IMR-90 (cell line): ENCODE results near the gene CDH22. TPM values are rescaled to one million over a fixed set of nuclear protein-coding genes. Genes with fewer than 3 reads are reported as not detected.

Source experiments
- ATAC-seq: fragments of 200-7000 bp; cut with Tn5 transposase; 2 replicates; pipeline ENCODE4 v1.9.1; 2020; ENCODE audit warnings: low read depth, mild to moderate bottlenecking, moderate library complexity
- BruUV-seq: library from RNA; stranded (reverse); fragments of 400-500 nt; replicated peaks from 2 replicates; lab custom pipeline; 2021; lab: Mats Ljungman, UMichigan
- CTCF ChIA-PET: fragments of 300-600 bp; formaldehyde crosslinking; extraction: SDS; loops from one replicate; lab custom pipeline; 2021; ENCODE audit warnings: antibody characterized with exemption; lab: Yijun Ruan, JAX
- POLR2A ChIA-PET: fragments of 300-600 bp; sonication (Branson Sonifier 250); formaldehyde crosslinking; loops from one replicate; lab custom pipeline; 2022; ENCODE audit warnings: antibody characterized with exemption; ENCODE audit not compliant: unreplicated experiment; lab: Charles Lee
- DNase-seq: peaks from one replicate; pipeline ENCODE4 v3.0.0; 2013
- H2AFZ ChIP-seq: replicated peaks from 2 replicates; pipeline ENCODE3; 2013; ENCODE audit warnings: low read length, mild to moderate bottlenecking; ENCODE audit not compliant: poor library complexity
- H2AK5ac ChIP-seq: 2 replicates; pipeline ENCODE4 v1.6.1; 2013; ENCODE audit warnings: low read depth, low read length, inconsistent platforms
- H2AK9ac ChIP-seq: replicated peaks from 2 replicates; pipeline ENCODE3; 2013; ENCODE audit warnings: mild to moderate bottlenecking, low read depth, low read length, moderate library complexity; ENCODE audit not compliant: poor library complexity
- H2BK120ac ChIP-seq: 2 replicates; pipeline ENCODE4 v1.6.1; 2013; ENCODE audit warnings: low read depth, low read length, inconsistent platforms
- H2BK15ac ChIP-seq: 3 replicates; pipeline ENCODE4 v1.6.1; 2013; ENCODE audit warnings: low read depth, low read length, inconsistent platforms
- H2BK20ac ChIP-seq: 2 replicates; pipeline ENCODE4 v1.6.1; 2013; ENCODE audit warnings: low read depth, mild to moderate bottlenecking, inconsistent platforms, low read length, moderate library complexity
- H2BK5ac ChIP-seq: 2 replicates; pipeline ENCODE4 v1.6.1; 2013; ENCODE audit warnings: mild to moderate bottlenecking, low read depth, low read length, inconsistent platforms; ENCODE audit not compliant: poor library complexity, severe bottlenecking
- H3K14ac ChIP-seq: replicated peaks from 2 replicates; pipeline ENCODE4 v1.6.1; 2013; ENCODE audit warnings: low read depth, low read length, inconsistent platforms
- H3K18ac ChIP-seq: 2 replicates; pipeline ENCODE4 v1.6.1; 2013; ENCODE audit warnings: low read depth, low read length, control low read depth
- H3K23ac ChIP-seq: 2 replicates; pipeline ENCODE4 v1.6.1; 2013; ENCODE audit warnings: low read depth, low read length, inconsistent platforms
- H3K27ac ChIP-seq: 2 replicates; pipeline ENCODE4 v1.5.1; 2013; ENCODE audit warnings: mild to moderate bottlenecking, control low read depth, low read length; ENCODE audit not compliant: insufficient read depth
- H3K27me3 ChIP-seq: 2 replicates; pipeline ENCODE4 v1.6.1; 2013; ENCODE audit warnings: low read length; ENCODE audit not compliant: control insufficient read depth, insufficient read depth
- H3K36me3 ChIP-seq: 2 replicates; pipeline ENCODE4 v1.6.1; 2013; ENCODE audit warnings: low read length, mixed read lengths; ENCODE audit not compliant: control insufficient read depth, insufficient read depth
- H3K4ac ChIP-seq: 2 replicates; pipeline ENCODE4 v1.6.1; 2013; ENCODE audit warnings: low read depth, low read length, inconsistent platforms
- H3K4me1 ChIP-seq: 2 replicates; pipeline ENCODE4 v1.6.1; 2013; ENCODE audit warnings: low read length, mixed read lengths; ENCODE audit not compliant: control insufficient read depth, insufficient read depth
- H3K4me2 ChIP-seq: 2 replicates; pipeline ENCODE4 v1.6.1; 2013; ENCODE audit warnings: low read depth, mild to moderate bottlenecking, control low read depth, low read length, moderate library complexity
- H3K4me3 ChIP-seq: 2 replicates; pipeline ENCODE4 v1.5.1; 2013; ENCODE audit warnings: low read depth, mild to moderate bottlenecking, control low read depth, low read length, moderate library complexity; ENCODE audit not compliant: insufficient read depth
- H3K56ac ChIP-seq: 2 replicates; pipeline ENCODE4 v1.6.1; 2013; ENCODE audit warnings: low read length, inconsistent platforms; ENCODE audit not compliant: insufficient read depth; ENCODE audit errors: extremely low read depth
- H3K79me1 ChIP-seq, 2 experiments: 2 replicates each; pipeline ENCODE4 v1.6.1; 2013; ENCODE audit warnings: low read length in 2 of 2, inconsistent platforms in 1 of 2, low read depth in 1 of 2
- H3K9ac ChIP-seq: 2 replicates; pipeline ENCODE4 v1.6.1; 2013; ENCODE audit warnings: low read depth, low read length, control low read depth
- H3K9me1 ChIP-seq: 2 replicates; pipeline ENCODE4 v1.6.1; 2013; ENCODE audit warnings: low read length, inconsistent platforms; ENCODE audit not compliant: insufficient read depth
- H3K9me3 ChIP-seq: 2 replicates; pipeline ENCODE4 v1.6.1; 2013; ENCODE audit warnings: low read length; ENCODE audit not compliant: control insufficient read depth, insufficient read depth
- H4K20me1 ChIP-seq: 2 replicates; pipeline ENCODE4 v1.6.1; 2013; ENCODE audit warnings: low read length, inconsistent platforms; ENCODE audit not compliant: insufficient read depth
- H4K5ac ChIP-seq: 2 replicates; pipeline ENCODE4 v1.6.1; 2013; ENCODE audit warnings: mild to moderate bottlenecking, low read depth, low read length, control low read depth
- H4K8ac ChIP-seq, 2 experiments: 2 replicates each; pipeline ENCODE4 v1.6.1; 2013; ENCODE audit warnings: low read depth in 2 of 2, low read length in 2 of 2, control low read depth in 1 of 2, inconsistent platforms in 1 of 2
- H4K91ac ChIP-seq: 2 replicates; pipeline ENCODE4 v1.6.1; 2013; ENCODE audit warnings: low read depth, low read length, inconsistent platforms; ENCODE audit not compliant: insufficient read depth
- BHLHE40 ChIP-seq: fragments of 150-350 bp; IDR thresholded peaks from 2 replicates; pipeline ENCODE4 v1.6.1; 2016; ENCODE audit warnings: mild to moderate bottlenecking, low read depth, low read length
- CEBPB ChIP-seq: IDR thresholded peaks from 2 replicates; pipeline ENCODE4 v1.6.1; 2012; ENCODE audit warnings: low read depth, low read length, improper control_type of control experiment
- CHD1 ChIP-seq: IDR thresholded peaks from 2 replicates; pipeline ENCODE4 v1.6.1; 2012; ENCODE audit warnings: low read depth, low read length, improper control_type of control experiment
- CTCF ChIP-seq: conservative IDR thresholded peaks from 2 replicates; pipeline ENCODE4 v1.5.1; 2012; ENCODE audit warnings: mild to moderate bottlenecking, low read depth, low read length, improper control_type of control experiment
- ELK1 ChIP-seq: fragments of 150-350 bp; IDR thresholded peaks from 2 replicates; pipeline ENCODE4 v1.6.1; 2016; ENCODE audit warnings: low read depth, mild to moderate bottlenecking, low read length, moderate library complexity, borderline replicate concordance
- FOS ChIP-seq: fragments of 150-350 bp; IDR thresholded peaks from 2 replicates; pipeline ENCODE4 v1.6.1; 2016; ENCODE audit warnings: low read depth, low read length
- MAFK ChIP-seq: IDR thresholded peaks from 2 replicates; pipeline ENCODE4 v1.6.1; 2012; ENCODE audit warnings: low read depth, low read length, improper control_type of control experiment
- MAZ ChIP-seq: IDR thresholded peaks from 2 replicates; pipeline ENCODE4 v1.6.1; 2012; ENCODE audit warnings: low read depth, mild to moderate bottlenecking, low read length, improper control_type of control experiment, moderate library complexity, borderline replicate concordance
- MXI1 ChIP-seq: IDR thresholded peaks from 2 replicates; pipeline ENCODE4 v1.6.1; 2012; ENCODE audit warnings: low read depth, mild to moderate bottlenecking, low read length, moderate library complexity, borderline replicate concordance
- NFE2L2 ChIP-seq: fragments of 150-350 bp; IDR thresholded peaks from 2 replicates; pipeline ENCODE4 v1.6.1; 2016; ENCODE audit warnings: low read depth, mild to moderate bottlenecking, low read length
- POLR2A ChIP-seq: IDR thresholded peaks from 2 replicates; pipeline ENCODE4 v1.6.1; 2012; ENCODE audit warnings: mild to moderate bottlenecking, low read depth, low read length
- RAD21 ChIP-seq: IDR thresholded peaks from 2 replicates; pipeline ENCODE4 v1.6.1; 2012; ENCODE audit warnings: low read length, improper control_type of control experiment
- RCOR1 ChIP-seq: IDR thresholded peaks from 2 replicates; pipeline ENCODE4 v1.6.1; 2012; ENCODE audit warnings: mild to moderate bottlenecking, low read length, improper control_type of control experiment; ENCODE audit not compliant: insufficient replicate concordance
- RFX5 ChIP-seq: IDR thresholded peaks from 2 replicates; pipeline ENCODE4 v1.8.0; 2012; ENCODE audit warnings: low read depth, mild to moderate bottlenecking, low read length, moderate library complexity
- SMC3 ChIP-seq: fragments of 150-350 bp; IDR thresholded peaks from 2 replicates; pipeline ENCODE4 v1.6.1; 2016; ENCODE audit warnings: low read depth, mild to moderate bottlenecking, antibody characterized with exemption, low read length, moderate library complexity
- USF2 ChIP-seq: fragments of 150-350 bp; IDR thresholded peaks from 2 replicates; pipeline ENCODE4 v1.6.1; 2017; ENCODE audit warnings: mild to moderate bottlenecking, antibody characterized with exemption, low read length, low read depth
- WGBS, 2 experiments: methylation state at CpG; one replicate each; pipeline versions ENCODE4 v1.1.5 to v1.1.7; 2013; ENCODE audit warnings: missing lambda C conversion rate in 2 of 2; ENCODE audit not compliant: insufficient read length in 1 of 2; ENCODE audit errors: extremely low coverage in 2 of 2; 5-methylcytosine and 5-hydroxymethylcytosine counted together
- dilution Hi-C: fragments of 300-500 bp; cut with HindIII; formaldehyde crosslinking; loops from one replicate; pipeline ENCODE4 v1.14.3; 2018; ENCODE audit warnings: low sequenced_read_pairs; ENCODE audit not compliant: unreplicated experiment
- in situ Hi-C: fragments of 300-500 bp; cut with MboI; formaldehyde crosslinking; loops from 3 replicates; pipeline ENCODE4 v1.14.3; 2019; ENCODE audit warnings: low sequenced_read_pairs, inconsistent platforms, mixed read lengths
- intact Hi-C: fragments of 100-400 bp; cut with micrococcal nuclease; formaldehyde crosslinking; loops from 2 replicates; pipeline ENCODE4 v1.10.0; 2022
- polyA plus RNA-seq, 3 experiments: library from polyadenylated mRNA; depleted of rRNA; stranded (reverse); fragments of >200 nt; gene quantifications; 2 replicates each; pipeline ENCODE4 v1.2.3, GENCODE V29; 2012; ENCODE audit warnings: low replicate concordance in 1 of 3
- total RNA-seq: library from RNA; depleted of rRNA; stranded (reverse); fragments of >200 nt; gene quantifications from 2 replicates; pipeline ENCODE4 v1.2.3, GENCODE V29; 2012

The CDH22 gene
- total and polyA plus RNA-seq, 2 of the 4 experiments (the other 2 are of a cell fraction): not detected

- H3K79me1 ChIP-seq: no peaks in the 10 kb centered on the region
- H4K5ac ChIP-seq: no peak overlapping the region
- no peak overlapping the region for H2AFZ ChIP-seq
- no peak overlapping the region for H2BK15ac ChIP-seq
- no peak overlapping the region for H3K4me2 ChIP-seq
- no peak overlapping the region for H3K18ac ChIP-seq
- H2BK20ac ChIP-seq: no peak overlapping the region
- no peak overlapping the region for H2BK5ac ChIP-seq
- ATAC-seq (no peak), DNase-seq (no peak)
- dilution Hi-C loops (no loop called here), intact Hi-C loops (no loop called here), in situ Hi-C loops (no loop called here)
- POLR2A ChIA-PET: no interaction called here
- H4K20me1 ChIP-seq: no peaks in the 10 kb centered on the region; the same call in 1 of the 2 replicates
- no peaks in the 10 kb centered on the region for H3K4me1 ChIP-seq
- H3K36me3 ChIP-seq: no peaks in the 10 kb centered on the region
- no peak overlapping the region for H3K9ac ChIP-seq
- no peak overlapping the region for H3K27ac ChIP-seq
- no peak overlapping the region for H3K4ac ChIP-seq
- H3K9me3 ChIP-seq: no peaks in the 10 kb centered on the region
- TF ChIP-seq RFX5 (no peak), CHD1 (no peak), USF2 (no peak), RCOR1 (no peak), MXI1 (no peak), CTCF (no peak), POLR2A (no peak), NFE2L2 (no peak), MAFK (no peak), BHLHE40 (no peak), MAZ (no peak), CEBPB (no peak), FOS (no peak), ELK1 (no peak), RAD21 (no peak), SMC3 (no peak)
- H2BK120ac ChIP-seq: no peak overlapping the region
- no peak overlapping the region for H3K23ac ChIP-seq
- H2AK5ac ChIP-seq: no peak overlapping the region
- H3K9me1 ChIP-seq: no peaks in the 10 kb centered on the region
- peaks cover 12% of the 10 kb centered on the region for H3K27me3 ChIP-seq
- WGBS, 2 experiments: 30% methylated on average over 2 of the region's 9 CpGs; no CpG with 5 or more reads in 1 of the 2 experiments
- CTCF ChIA-PET: no interaction called here
- H4K91ac ChIP-seq: no peak overlapping the region
- H3K14ac ChIP-seq: no peak overlapping the region
- BruUV-seq: no TSS peak
- no peak overlapping the region for H3K4me3 ChIP-seq
- H4K8ac ChIP-seq: no peak overlapping the region
- H2AK9ac ChIP-seq: no peak overlapping the region
- H3K56ac ChIP-seq: no peak overlapping the region
These were observed 117.7 kb downstream of the CDH22 start for GRCh38 chr20:46190478-46191167.
